NCI-H2196 (cell line): ENCODE results near the gene ADGRL2.

Experiments used
- DNase-seq: peaks from one replicate; lab custom pipeline; 2025; ENCODE audit not compliant: unreplicated experiment; lab: John Stamatoyannopoulos, UW

The ADGRL2 gene

DNA sequence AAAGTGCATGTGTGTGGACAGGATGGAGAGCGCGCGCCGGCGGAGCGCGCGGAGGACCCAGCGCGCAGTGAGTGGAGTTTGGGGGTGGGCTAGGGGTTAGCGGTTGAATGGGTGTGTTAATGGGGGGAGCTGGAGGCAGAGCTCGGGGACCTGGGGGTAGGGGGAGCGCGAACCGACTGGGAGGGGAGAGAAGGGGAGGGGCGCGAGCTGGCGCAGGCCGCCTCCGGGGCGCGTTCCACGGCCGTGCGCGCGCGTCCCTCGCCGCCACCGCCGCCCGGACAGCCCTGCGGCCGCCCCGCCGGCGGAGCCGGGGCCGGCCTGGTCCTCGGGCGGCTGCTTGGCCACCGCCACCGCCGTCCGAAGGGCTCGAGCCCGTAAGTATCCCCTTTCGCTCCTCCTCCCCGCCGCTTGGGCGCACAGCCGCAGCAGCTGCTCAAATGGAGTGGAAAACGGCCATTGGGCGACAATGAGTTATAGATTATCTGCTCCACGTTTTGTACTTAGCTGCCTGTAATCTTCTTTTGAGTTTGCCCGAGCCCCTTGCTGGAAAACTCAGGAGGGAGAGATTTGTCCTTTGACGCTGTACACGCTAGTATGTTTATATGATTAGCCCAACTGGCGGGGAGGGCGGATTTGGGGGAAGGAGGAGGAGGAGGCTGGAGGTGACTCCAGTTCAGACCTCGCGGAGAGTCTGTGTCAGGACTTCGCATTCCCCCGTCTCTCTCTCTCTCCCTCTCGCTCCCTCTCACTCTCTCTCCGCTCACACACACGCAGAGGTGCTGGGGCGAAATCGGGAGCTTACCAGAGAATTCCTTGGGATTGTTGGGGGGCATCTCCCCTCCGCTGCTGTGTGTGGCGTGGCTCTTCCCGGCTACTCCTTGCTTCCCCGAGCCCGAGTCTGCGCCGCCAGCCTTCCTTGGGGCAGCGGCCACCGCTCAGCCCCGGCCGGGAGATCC is at the start of gene ADGRL2:
ADGRL2 (plus strand) TSS at position 240 of the 956 bp plus-strand sequence. CDS start 36,051 bp downstream, outside the sequence.
- peak; percentile 86 for DNase-seq

DNA sequence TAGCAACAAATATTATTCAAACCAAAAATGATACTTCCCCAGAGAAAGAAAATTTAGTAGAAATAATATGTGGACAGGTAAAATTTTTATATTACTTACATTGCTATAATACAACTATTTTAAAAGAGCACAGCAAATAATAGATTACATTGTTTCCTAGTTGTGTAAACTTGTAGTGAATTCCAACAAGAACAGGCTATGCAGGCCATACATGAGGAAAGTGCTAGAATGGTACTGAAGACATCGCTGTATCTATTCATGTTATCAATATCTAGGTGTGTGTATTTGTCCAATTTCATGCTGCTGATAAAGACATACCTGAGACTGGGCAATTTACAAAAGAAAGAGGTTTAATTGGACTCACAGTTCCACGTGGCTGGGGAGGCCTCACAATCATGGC is 47.9 kb upstream of the ADGRL2 start:
- DNase-seq: no peak

DNA sequence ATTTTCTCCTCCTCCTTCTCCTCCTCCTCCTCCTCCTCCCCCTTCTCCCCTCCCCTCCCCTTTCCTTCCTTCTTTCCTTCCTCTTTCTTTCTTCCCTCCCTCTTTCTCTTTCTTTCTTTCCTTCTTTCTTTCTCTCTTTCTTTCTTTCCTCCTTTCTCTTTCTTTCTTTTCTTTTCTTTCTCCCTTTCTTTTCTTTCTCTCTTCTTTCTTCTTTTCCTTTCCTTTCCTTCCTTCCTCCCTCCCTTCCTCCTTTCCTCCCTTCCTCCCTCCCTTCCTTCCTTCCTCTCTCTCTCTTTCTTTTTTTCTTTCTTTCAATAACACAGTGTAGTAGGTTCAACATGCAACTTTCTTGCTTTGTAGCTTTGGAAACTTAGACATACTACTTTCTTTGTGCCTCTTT is 46.3 kb upstream of the ADGRL2 start:
- no peak for DNase-seq

DNA sequence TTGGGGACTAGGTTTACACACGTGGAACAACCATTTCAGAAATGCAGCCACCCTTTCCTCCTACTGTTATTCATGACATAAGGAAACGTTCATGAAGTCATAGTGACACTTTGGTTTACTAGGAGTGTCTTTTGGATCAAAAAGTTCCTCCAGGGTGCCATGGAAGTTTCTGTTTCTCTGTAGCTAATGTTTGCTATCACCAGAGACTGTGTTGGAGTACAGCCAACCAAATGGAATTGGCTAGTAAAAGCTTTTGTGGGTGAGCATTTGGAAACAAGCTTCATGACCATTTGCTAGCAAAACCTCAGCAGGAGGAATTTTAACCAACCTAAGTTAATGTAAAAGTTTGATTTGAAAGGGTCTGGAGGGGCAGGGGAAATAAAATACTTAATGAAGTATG is 43.9 kb upstream of the ADGRL2 start:
- DNase-seq: no peak

DNA sequence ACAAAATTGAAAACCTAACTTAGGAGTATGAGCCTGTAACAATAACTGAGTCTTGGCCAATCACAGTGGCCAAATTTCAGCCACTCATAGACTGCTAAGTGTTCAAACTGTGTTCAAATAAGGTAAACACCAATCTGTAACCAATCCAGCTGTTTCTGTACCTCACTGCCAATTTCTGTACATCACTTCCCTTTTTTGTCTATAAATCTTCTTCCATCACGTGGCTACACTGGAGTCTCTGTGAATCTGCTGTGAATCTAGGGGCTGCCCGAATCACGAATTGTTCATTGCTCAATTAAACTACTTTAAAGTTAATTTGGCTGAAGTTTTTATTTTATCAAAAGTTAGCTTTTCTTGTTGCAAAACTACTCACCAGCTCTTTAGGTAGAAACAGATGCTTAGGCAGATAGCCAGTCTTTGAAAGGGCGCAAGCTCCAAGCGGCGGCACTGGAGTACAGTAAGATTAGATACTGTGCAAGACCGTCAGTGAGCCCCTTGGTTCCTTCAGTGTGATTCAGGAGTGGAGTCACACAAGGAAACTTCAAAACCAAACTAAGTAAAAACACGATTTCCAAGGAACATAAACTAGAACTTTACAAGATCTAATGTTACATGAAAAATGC is 43.2 kb upstream of the ADGRL2 start:
- DNase-seq: no peak

DNA sequence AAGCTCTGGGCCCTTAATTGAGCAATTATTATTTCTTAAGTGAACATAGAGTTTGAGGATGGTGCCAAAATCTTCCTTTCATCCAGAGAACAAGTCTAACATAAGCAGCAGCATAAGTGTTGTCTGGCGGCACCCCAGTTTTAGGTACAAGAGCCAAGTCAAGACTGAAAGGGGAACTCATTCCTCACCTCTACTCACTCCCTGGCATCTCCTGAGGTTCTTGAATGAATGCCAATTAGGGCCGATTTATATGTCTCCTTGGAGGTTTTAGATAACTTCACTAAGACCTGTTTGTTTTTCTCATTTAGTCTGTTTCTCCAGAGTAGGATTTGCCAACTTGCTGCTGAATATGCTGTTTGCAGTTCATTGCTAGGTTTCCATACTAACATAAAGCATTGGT is 42.6 kb upstream of the ADGRL2 start:
- DNase-seq: no peak

DNA sequence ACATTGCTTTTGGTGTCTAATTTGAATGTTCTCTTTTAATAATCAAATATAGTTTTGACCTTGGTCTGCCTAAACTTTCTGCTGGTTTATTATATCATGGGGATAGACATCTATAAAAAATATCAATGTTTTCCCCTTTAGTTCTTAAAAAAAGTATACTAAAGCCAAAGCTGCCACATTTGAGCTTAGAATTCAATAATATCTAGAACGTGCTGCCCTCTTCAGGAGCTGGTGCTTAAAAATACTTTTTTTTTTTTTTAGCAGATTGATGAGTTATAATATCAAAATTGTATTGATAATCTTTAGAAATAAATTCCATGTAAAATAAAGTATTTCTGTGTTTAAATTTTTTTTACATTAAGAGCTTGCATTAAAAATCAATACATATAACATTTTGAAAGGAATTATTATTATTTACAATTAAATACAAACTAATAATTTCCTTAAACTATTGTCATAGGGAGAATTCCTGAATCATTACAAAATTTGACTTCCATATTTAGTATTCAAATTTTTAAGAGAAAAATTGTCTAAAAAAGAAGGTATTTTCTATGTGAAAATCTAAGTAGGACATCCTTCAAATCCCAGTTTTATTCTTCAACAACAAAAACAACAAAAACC is 40.1 kb upstream of the ADGRL2 start:
- DNase-seq: peak; percentile 6

DNA sequence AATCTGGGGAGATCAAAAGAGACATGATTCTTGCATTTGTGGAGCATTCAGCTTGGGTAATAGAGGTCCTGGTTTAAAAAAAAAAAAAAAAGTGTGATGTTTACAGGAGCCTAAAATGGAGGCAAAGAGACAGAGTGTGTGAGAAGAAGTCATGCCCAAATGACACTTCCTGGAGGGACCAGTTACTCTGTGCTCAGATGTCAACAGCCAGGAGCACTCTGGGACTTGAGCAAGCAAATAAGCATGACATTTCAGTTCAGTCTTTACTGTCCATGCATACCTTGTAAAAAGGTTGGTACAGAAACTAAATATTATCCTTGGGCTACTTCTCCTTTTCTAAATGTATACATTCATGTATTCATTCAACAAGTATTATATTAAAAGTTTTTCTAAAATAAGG is 25.2 kb upstream of the ADGRL2 start:
- DNase-seq: no peak

DNA sequence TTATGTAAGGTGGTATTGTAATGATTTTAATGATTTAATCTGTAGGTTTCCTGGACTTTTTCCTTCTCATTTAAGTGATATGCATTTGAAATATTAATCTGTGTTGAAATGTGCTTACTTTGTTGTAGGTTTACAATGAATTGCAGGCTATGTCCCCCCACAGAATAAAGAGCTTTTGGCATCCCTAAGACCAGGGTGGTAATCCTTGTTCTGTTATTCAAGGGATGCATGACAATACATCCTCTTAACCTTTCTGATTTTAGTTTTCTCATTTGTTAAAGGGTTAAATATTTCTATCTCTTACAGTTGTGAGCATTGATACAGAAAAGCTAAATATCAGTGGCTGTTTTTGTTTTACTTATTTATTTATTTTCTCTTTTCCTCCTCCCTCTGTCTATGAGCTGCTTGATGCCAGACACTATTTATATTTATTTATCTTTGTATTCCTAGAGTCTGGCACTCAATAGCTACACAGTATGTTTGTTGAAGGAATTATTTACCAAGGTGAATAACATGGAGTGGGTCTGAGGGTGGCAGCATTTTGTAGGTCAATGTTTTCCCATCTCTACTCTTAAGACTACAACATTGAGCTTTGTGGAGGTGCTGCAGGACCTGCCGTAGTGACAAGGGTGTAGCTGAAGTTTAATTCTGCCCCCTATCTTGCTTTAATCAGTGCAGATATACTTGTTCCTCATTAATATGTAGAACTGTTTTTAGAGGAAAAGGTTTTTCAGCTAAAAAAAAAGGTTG is 19.9 kb upstream of the ADGRL2 start:
- DNase-seq: no peak

DNA sequence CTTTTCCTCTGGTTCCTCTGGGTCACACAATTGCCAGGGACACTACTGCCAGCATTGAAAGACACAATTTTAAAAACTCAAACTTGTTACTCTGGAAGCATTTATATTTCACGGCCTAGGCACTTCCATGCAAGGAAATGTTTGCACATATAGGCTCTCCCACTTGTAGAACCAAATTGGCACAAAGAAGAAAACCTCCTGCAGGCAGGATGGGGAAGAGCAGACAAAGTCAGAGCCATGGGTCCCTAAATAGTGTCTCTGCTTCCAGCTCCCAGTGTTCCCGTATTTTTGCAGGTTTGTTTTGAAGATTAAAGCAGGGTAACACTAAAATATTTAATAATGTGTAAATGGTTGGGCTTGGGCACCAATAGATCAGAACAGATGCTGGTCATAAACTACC is 19.0 kb upstream of the ADGRL2 start:
- no peak for DNase-seq

DNA sequence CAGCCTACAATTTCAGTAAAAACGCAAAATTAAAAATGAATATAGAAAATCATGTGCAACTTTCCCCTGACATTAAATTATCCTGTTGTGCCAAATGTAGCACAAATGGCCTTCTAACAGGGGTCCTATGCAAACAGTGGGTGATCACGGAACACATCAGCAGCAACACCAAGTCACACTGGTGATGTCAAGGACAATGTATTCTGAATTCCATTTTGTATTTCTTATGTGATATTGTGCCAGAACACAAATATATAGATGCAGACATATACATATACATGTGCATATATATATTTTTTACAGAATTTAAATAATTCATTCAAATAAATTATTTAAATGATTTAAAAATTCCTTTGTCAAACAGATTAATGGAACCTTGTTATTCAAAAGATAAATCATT is 8.6 kb upstream of the ADGRL2 start:
- DNase-seq: no peak

DNA sequence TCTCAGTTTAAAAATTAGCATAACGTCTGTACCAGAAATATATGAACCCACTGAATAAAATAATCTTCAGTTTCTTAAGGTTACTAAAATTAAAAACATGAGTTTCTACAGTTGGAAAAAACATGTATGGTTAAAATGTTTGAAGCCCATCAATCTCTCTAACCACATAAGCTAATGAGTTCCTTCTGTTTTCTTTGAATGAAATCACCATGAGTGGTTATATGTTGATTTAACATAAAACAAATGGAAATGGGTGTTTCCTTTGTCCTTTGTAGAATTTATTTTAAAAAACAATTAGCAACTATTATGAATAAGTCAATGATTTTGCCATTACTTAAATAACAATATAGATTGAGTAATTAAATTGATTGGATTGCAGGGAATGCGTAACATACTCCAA is 3.0 kb upstream of the ADGRL2 start:
- DNase-seq: no peak

DNA sequence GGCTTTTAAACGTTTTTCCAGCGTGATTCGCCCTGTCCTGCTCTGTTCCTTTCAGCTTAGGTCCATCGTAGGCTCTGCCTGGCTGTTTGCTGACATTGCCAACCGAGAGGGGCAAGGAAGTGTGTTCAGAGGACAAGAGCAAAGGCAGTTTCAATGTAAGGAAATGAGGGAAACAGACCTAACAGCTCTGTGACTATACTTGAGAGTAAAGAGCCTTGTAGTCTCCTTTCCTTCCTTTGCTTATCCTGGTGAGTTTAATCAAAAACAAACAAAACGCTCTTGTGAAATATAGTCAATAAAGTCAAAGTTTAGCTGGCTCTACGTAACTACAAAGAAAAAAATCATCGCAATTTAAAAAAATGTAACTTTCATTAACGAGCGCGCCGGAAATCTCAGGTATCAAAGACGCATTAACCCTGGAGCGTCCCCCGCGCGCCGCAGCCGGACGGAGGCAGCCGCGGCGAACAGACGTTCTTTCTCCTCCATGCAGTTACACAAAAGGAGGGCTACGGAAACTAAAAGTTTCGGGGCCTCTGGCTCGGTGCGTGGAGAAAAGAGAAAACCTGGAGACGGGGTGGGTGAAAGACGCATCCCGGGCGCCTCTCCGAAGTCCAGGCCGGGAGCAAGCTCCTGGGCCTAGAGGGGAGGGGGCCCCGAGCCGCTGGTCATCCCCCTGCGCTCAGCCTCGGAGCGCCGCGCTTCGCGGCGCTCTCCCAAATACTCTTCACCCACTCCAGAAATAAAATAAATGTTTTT is 617 bp upstream of the ADGRL2 start:
- peak; percentile 45 for DNase-seq

DNA sequence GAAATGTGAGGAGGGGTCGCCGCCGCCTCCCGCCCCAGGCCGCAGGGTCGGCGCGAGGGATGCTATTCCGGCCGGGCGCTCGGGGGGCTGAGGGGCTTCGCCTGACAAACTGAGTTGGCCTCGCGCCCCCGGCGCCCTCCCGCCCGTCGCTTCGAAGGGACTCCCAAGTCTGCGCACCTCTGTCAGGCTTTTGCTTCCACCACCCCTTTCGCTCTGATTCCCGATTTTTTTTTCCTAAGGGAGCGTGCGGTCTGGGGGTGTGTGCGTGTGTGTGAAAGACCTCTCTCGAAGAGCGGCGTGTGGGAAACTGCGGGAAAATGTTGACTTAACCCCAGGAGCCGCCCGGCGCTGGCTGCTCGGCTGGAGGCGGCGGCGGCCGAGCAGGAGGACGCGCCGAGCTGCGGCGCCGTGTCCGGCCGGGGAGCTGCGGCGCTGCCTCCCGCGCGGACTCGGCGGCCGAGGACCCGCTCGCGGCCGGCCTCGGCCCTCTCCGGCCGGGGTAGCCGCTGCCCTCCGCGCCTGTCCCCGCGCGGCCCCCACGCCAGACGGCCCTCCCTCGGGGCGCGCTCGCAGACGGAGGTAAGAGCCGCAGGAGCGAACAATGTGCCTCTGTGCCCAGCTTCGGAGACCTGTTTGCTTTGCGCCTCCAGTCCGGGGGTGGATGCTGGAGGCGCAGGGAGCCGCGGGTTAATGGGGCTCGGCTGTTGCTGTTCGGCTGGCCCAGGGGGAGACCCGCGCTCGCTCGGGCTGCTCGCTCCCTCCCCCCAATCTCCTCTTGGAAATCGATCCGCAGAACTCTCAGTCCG is 1.1 kb downstream of the ADGRL2 start:
- DNase-seq: peak; percentile 36

DNA sequence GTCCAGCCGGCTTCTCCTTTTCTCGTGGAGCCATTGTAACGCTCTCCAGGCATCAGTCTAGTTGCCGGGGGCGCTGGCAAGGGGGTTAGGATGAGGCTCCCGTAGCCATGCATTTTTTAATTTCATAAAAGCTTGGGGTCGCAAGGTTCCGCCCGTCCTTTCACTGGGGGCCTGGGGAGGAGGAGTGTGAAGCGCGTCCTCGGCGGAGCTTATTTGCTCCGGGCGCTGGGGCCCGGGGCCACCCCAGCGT is 1.6 kb downstream of the ADGRL2 start:
- no peak for DNase-seq

DNA sequence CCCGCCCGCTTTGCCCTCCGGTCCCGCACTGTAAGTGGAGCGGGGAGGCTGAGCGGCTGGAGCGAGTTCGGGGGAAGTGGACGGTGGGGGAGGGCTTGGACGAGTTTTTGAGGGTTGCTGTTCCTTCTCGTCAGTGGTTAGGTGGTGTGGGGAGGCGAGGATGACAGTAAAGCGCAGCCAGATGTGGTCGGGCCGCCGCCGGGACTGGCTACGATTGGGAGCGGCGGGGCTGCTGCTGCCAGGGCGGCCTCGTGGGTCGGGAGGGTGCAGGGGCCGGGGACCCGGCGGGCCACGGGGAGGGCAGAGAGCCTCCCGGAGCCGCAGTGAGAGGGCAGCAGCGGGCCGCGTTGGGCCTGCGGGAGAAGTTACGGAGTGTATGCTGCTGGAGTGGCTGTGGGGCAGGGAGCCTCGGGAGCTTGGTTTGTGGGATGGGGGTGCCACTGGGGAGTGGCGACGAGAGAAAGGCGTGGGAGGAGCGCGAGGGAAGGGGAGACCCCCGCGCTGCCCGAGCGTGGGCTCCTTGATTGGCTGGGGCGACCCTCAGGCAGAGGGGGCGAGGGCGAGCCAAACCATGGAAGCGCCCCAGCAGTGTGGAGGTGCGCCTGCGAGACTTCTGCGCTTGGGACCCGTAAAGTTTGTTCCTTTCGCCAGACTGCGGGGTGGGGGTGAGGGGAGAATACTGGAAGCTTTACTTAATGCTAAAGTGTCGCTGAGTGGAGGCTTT is 2.1 kb downstream of the ADGRL2 start:
- DNase-seq: peak; percentile 61

DNA sequence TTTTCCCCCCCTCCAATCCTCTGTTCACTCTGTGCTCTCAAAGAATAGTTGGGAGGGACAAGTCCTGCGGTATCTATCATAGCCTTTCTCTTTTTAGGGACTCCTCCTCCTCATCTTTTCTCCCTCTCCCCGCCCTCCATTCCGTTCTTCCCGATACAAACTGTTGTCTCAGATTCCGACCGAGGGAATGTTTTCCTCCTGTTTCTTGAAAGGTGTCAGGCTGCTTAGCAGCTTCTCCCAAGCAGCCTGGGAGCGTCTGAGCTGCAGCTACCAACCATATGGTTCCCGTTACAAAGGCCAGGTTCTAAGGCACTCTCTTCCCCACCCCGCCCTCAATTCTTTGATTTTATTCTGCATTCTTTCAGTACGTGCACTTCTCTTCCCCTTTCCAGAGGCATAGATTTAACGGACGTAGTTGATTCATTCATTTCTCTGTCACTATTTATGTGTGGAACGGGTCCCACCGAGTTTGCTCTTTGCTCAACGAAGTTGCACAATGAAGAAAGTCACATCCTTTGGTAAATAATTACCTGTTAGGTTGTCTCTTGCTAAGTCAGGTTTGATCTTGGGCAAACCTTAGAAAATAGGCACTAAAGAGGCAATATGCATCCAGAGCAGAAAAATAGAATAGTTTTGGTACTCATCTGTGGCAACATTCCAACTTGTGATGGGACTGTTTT is 2.8 kb downstream of the ADGRL2 start:
- DNase-seq: no peak

DNA sequence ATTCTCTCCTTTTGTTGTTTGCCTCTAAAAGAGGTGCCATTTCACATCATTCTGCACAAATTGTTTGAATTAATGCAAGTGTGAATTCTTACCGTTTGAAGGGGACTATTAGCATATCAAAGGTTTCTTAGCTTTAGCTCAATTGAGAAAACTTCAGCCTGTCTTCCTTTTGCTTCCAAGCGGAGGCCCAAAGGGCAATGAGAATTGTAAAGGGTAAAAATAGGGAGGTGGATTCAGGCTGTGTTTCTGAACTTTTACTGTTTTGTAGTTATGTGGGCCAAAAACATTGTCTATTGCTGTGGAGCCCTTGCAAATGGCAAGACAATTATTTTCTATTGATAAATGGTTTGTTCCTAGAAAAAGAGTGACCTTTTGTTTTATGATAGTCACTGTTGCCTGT is 3.6 kb downstream of the ADGRL2 start:
- no peak for DNase-seq
